H1 (cell line): Measurements from ENCODE around the gene N4BP3. TPM values are rescaled to one million over a fixed set of nuclear protein-coding genes. Genes with fewer than 3 reads are reported as not detected.

Experiments
- CTCF ChIA-PET: fragments of 300-600 bp; sonication (Branson Sonifier 250); formaldehyde crosslinking; loops from one replicate; lab custom pipeline; 2021; ENCODE audit not compliant: partially characterized antibody; lab: Charles Lee
- POLR2A ChIA-PET: fragments of 300-600 bp; sonication (Branson Sonifier 250); formaldehyde crosslinking; loops from one replicate; lab custom pipeline; 2021; ENCODE audit warnings: inconsistent platforms; ENCODE audit not compliant: partially characterized antibody; lab: Charles Lee
- DNase-seq, 2 experiments: peaks; one replicate each; pipeline versions ENCODE4 v3.0.0 to v3.0.0-alpha.2; 2010 to 2022; ENCODE audit warnings: low spot score in 2 of 2, low read depth in 1 of 2, mixed read lengths in 1 of 2
- FAIRE-seq: peaks from 2 replicates; lab custom pipeline; 2011; peaks lifted over from hg19 to GRCh38; lab: Jason Lieb, UNC
- H2AFZ ChIP-seq: 2 replicates; pipeline ENCODE4 v1.8.1; 2012; ENCODE audit warnings: low read length, inconsistent platforms
- H2AK5ac ChIP-seq: 2 replicates; pipeline ENCODE4 v1.6.1; 2013; ENCODE audit warnings: low read depth, low read length
- H2BK120ac ChIP-seq: replicated peaks from 2 replicates; pipeline ENCODE3; 2013; ENCODE audit warnings: low read depth, low read length, inconsistent platforms
- H2BK12ac ChIP-seq: 2 replicates; pipeline ENCODE4 v1.6.1; 2013; ENCODE audit warnings: low read depth, low read length
- H2BK15ac ChIP-seq: 2 replicates; pipeline ENCODE4 v1.6.1; 2013; ENCODE audit warnings: low read length
- H2BK20ac ChIP-seq: 2 replicates; pipeline ENCODE4 v1.6.1; 2013; ENCODE audit warnings: low read length
- H2BK5ac ChIP-seq: 2 replicates; pipeline ENCODE4 v1.6.1; 2013; ENCODE audit warnings: low read depth, low read length
- H3K14ac ChIP-seq: 2 replicates; pipeline ENCODE4 v1.6.1; 2013; ENCODE audit warnings: inconsistent platforms; ENCODE audit not compliant: insufficient read length
- H3K18ac ChIP-seq: 2 replicates; pipeline ENCODE4 v1.6.1; 2013; ENCODE audit warnings: low read length; ENCODE audit errors: extremely low read depth
- H3K23ac ChIP-seq: 2 replicates; pipeline ENCODE4 v1.6.1; 2013; ENCODE audit warnings: inconsistent platforms; ENCODE audit not compliant: insufficient read length
- H3K23me2 ChIP-seq: 2 replicates; pipeline ENCODE4 v1.6.1; 2013; ENCODE audit warnings: low read depth, low read length
- H3K27ac ChIP-seq: 2 replicates; pipeline ENCODE4 v1.6.1; 2011; ENCODE audit warnings: low read depth, low read length, inconsistent platforms
- H3K27me3 ChIP-seq, 4 experiments: replicated peaks in 1 of 4; 1 replicate in 1 of 4; 2 replicates in 3 of 4; pipeline versions ENCODE4 v1.6.1 to v1.8.1; 2011 to 2013; ENCODE audit warnings: low read length in 3 of 4, mild to moderate bottlenecking in 3 of 4, inconsistent platforms in 2 of 4, mixed read lengths in 2 of 4, moderate library complexity in 1 of 4; ENCODE audit not compliant: control insufficient read depth in 3 of 4, insufficient read depth in 3 of 4; ENCODE audit errors: extremely low read depth in 1 of 4
- H3K36me3 ChIP-seq, 4 experiments: 2 replicates each; pipeline versions ENCODE4 v1.6.1 to v1.8.1; 2011 to 2013; ENCODE audit warnings: mild to moderate bottlenecking in 4 of 4, low read length in 3 of 4, moderate library complexity in 2 of 4, control low read depth in 1 of 4, inconsistent platforms in 1 of 4; ENCODE audit not compliant: insufficient read depth in 4 of 4, control insufficient read depth in 2 of 4
- H3K4ac ChIP-seq: replicated peaks from 2 replicates; pipeline ENCODE3; 2013; ENCODE audit warnings: low read length, low read depth, mixed read lengths, inconsistent platforms; ENCODE audit not compliant: insufficient read length
- H3K4me1 ChIP-seq, 4 experiments: replicated peaks in 1 of 4; 1 replicate in 1 of 4; 2 replicates in 3 of 4; pipeline versions ENCODE4 v1.6.1 to v1.8.1; 2011 to 2013; ENCODE audit warnings: low read length in 3 of 4, inconsistent platforms in 2 of 4, mixed read lengths in 1 of 4; ENCODE audit not compliant: insufficient read depth in 4 of 4, control insufficient read depth in 3 of 4
- H3K4me2 ChIP-seq, 2 experiments: 2 replicates each; pipeline versions ENCODE4 v1.6.1 to v1.8.1; 2011 to 2013; ENCODE audit warnings: low read depth in 2 of 2, low read length in 2 of 2, control low read depth in 1 of 2, inconsistent platforms in 1 of 2, mild to moderate bottlenecking in 1 of 2; ENCODE audit not compliant: insufficient read depth in 1 of 2
- H3K4me3 ChIP-seq, 4 experiments: fragments of 200-600, 300-600 bp in 1 of 4; sonication (generic), shearing (Covaris generic), sonication (Bioruptor Twin) in 1 of 4; 2 replicates each; pipeline versions ENCODE4 v1.5.1 to v1.8.1; 2011 to 2016; ENCODE audit warnings: low read length in 4 of 4, low read depth in 3 of 4, control low read depth in 2 of 4, inconsistent platforms in 2 of 4, mild to moderate bottlenecking in 2 of 4, mixed read lengths in 1 of 4, moderate library complexity in 1 of 4; ENCODE audit not compliant: insufficient read depth in 2 of 4; ENCODE audit errors: extremely low read depth in 1 of 4
- H3K56ac ChIP-seq: replicated peaks from 2 replicates; pipeline ENCODE3; 2013; ENCODE audit warnings: low read depth, mild to moderate bottlenecking, mixed read lengths, low read length, inconsistent platforms; ENCODE audit not compliant: insufficient read length
- H3K79me1 ChIP-seq: 2 replicates; pipeline ENCODE4 v1.6.1; 2013; ENCODE audit warnings: low read depth, low read length, control low read depth
- H3K79me2 ChIP-seq, 2 experiments: 2 replicates each; pipeline versions ENCODE4 v1.6.1 to v1.8.1; 2012 to 2013; ENCODE audit warnings: low read length in 2 of 2, mild to moderate bottlenecking in 2 of 2, inconsistent platforms in 1 of 2; ENCODE audit not compliant: insufficient read depth in 2 of 2, control insufficient read depth in 1 of 2
- H3K9ac ChIP-seq, 4 experiments: replicated peaks in 1 of 4; 1 replicate in 1 of 4; 2 replicates in 3 of 4; pipeline versions ENCODE4 v1.6.1 to v1.8.1; 2011 to 2013; ENCODE audit warnings: low read depth in 3 of 4, low read length in 3 of 4, control low read depth in 2 of 4, mild to moderate bottlenecking in 2 of 4, moderate library complexity in 2 of 4, inconsistent platforms in 1 of 4; ENCODE audit errors: extremely low read depth in 1 of 4
- H3K9me3 ChIP-seq, 2 experiments: 2 replicates each; pipeline versions ENCODE4 v1.6.1 to v1.8.1; 2012 to 2013; ENCODE audit warnings: mild to moderate bottlenecking in 2 of 2, moderate library complexity in 2 of 2, control low read depth in 1 of 2, inconsistent platforms in 1 of 2, low read depth in 1 of 2, low read length in 1 of 2, mixed read lengths in 1 of 2; ENCODE audit not compliant: insufficient read depth in 2 of 2
- H4K20me1 ChIP-seq, 2 experiments: replicated peaks in 1 of 2; 2 replicates each; pipeline versions ENCODE3 to v1.8.1; 2011 to 2013; ENCODE audit warnings: inconsistent platforms in 2 of 2, low read length in 2 of 2, mild to moderate bottlenecking in 1 of 2; ENCODE audit not compliant: insufficient read depth in 2 of 2, control insufficient read depth in 1 of 2
- H4K5ac ChIP-seq: 2 replicates; pipeline ENCODE4 v1.6.1; 2013; ENCODE audit warnings: low read length, low read depth, mixed read lengths, inconsistent platforms; ENCODE audit not compliant: insufficient read length
- H4K8ac ChIP-seq: 2 replicates; pipeline ENCODE4 v1.8.0; 2013; ENCODE audit warnings: mild to moderate bottlenecking, moderate library complexity, low read length, inconsistent platforms; ENCODE audit not compliant: insufficient read depth; ENCODE audit errors: extremely low read depth
- H4K91ac ChIP-seq: replicated peaks from 2 replicates; pipeline ENCODE3; 2013; ENCODE audit warnings: low read length, mixed read lengths, inconsistent platforms; ENCODE audit not compliant: insufficient read length
- CREB1 ChIP-seq: IDR thresholded peaks from 2 replicates; pipeline ENCODE4 v1.6.1; 2012; ENCODE audit warnings: inconsistent platforms
- EGR1 ChIP-seq: IDR thresholded peaks from 2 replicates; pipeline ENCODE4 v1.6.1; 2011; ENCODE audit warnings: low read depth, low read length, borderline replicate concordance
- FOSL1 ChIP-seq: IDR thresholded peaks from 2 replicates; pipeline ENCODE4 v1.6.1; 2011; ENCODE audit warnings: mild to moderate bottlenecking, low read depth, low read length, moderate library complexity; ENCODE audit not compliant: insufficient read depth
- KDM1A ChIP-seq: fragments of 200-600, 300-600 bp; sonication (generic); IDR thresholded peaks from 2 replicates; pipeline ENCODE4 v1.7.1; 2016; ENCODE audit warnings: mild to moderate bottlenecking, low read length, borderline replicate concordance
- KDM4A ChIP-seq: IDR thresholded peaks from one replicate; pipeline ENCODE4 v1.7.1; 2012; ENCODE audit warnings: low read depth, mild to moderate bottlenecking, moderate library complexity, low read length, inconsistent platforms; ENCODE audit not compliant: severe bottlenecking
- RBBP5 ChIP-seq: IDR thresholded peaks from 2 replicates; pipeline ENCODE4 v1.7.1; 2012; ENCODE audit warnings: low read depth, mild to moderate bottlenecking, inconsistent platforms, low read length, moderate library complexity, borderline replicate concordance
- SP2 ChIP-seq: IDR thresholded peaks from 2 replicates; pipeline ENCODE4 v1.6.1; 2012; ENCODE audit warnings: mild to moderate bottlenecking, low read length, inconsistent platforms
- TAF7 ChIP-seq: optimal IDR thresholded peaks from 2 replicates; pipeline ENCODE3; 2011; ENCODE audit warnings: low read depth, mild to moderate bottlenecking, inconsistent platforms, low read length, moderate library complexity, borderline replicate concordance
- ZNF274 ChIP-seq: IDR thresholded peaks from 2 replicates; pipeline ENCODE4 v1.7.0; 2012; ENCODE audit warnings: low read length, borderline replicate concordance; ENCODE audit errors: extremely low read depth
- WGBS, 2 experiments: shearing (Covaris generic) in 1 of 2; methylation state at CpG; one replicate each; pipeline versions ENCODE4 v1.1.6 to v1.1.7; 2013 to 2015; ENCODE audit warnings: low lambda C conversion rate in 2 of 2, mixed read lengths in 2 of 2, inconsistent platforms in 1 of 2, low coverage in 1 of 2, missing lambda C conversion rate in 1 of 2; ENCODE audit not compliant: insufficient replicate concordance in 2 of 2, insufficient coverage in 1 of 2, insufficient read length in 1 of 2; ENCODE audit errors: extremely low coverage in 1 of 2, missing lambda C conversion rate in 1 of 2; 5-methylcytosine and 5-hydroxymethylcytosine counted together
- polyA plus RNA-seq, 7 experiments: library from polyadenylated mRNA; depleted of rRNA in 3 of 7; stranded (reverse) in 5 of 7; unstranded in 2 of 7; fragments of >200 nt in 5 of 7; fragments of 200-250 nt in 2 of 7; gene quantifications; 1 replicate in 5 of 7; 2 replicates in 1 of 7; 4 replicates in 1 of 7; pipeline versions ENCODE4 v1.2.1 to v1.2.3, GENCODE V29; 2011 to 2013; ENCODE audit warnings: missing spikeins in 2 of 7, mixed read lengths in 2 of 7
- total RNA-seq: library from RNA; stranded (reverse); fragmentation: NEBNext Ultra II Directional; extraction: Animal tissue kit (Norgen Biotek cat#: 25700); gene quantifications from 2 replicates; pipeline ENCODE4 v1.2.1, GENCODE V29; 2021
- TF ChIP-seq, protein P1 (sequence below): IDR thresholded peaks from 2 replicates; pipeline ENCODE4 v1.6.1; 2012; ENCODE audit warnings: low read length, inconsistent platforms

Gene N4BP3
- total and polyA plus RNA-seq, 2 of the 8 experiments (the other 6 are each of a cell fraction or from before 2014, with no cell fraction given) = 13.1 to 39.2 TPM

DNA sequence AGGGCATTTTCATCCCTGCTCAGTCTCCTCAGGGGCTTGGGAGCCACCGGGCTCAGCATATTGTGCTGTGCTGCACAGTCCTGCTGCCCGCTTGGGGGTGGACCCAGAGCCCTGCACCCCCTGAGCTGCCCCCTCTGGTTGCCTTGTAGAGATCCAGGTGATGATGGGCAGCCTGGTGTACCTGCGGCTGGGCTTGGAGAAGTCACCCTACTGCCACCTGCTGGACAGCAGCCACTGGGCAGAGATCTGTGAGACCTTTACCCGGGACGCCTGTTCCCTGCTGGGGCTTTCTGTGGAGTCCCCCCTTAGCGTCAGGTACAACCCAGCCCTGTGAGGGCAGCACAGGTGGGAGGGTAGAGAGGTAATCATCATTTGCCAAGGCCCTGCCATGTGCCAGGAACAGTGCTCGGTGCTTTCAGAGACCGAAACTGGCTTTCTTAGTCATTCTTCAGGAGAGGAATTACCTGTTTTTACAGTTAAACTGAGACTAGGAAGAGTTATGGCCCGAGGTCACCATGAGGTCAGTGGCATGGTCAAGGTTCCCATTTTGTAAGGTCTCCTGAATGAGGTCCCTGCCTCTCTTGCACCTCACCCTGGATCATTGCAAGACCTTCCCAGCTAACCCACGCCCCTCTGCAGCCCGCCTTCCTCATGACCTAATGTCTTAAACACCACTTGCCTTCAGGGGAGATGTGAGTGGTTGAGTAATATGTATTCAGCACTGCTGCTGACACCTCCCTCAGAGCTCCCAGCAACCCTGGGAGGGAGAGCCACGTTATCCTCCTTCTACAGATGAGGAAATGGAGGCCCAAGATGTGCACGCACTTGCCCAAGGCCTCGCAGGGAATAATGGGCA, 32.9 kb downstream of the N4BP3 start:
- Histone ChIP-seq H2BK20ac (no peak overlapping the region), H3K18ac (no peak overlapping the region), H3K4me2 (no peak overlapping the region), H3K79me2 (no peaks in the 10 kb centered on the region), H3K79me1 (no peaks in the 10 kb centered on the region; the same call in 1 of the 2 replicates), H3K23ac (no peak overlapping the region), H4K20me1 (peaks cover 18 to 21% of the 10 kb centered on the region in 2 experiments), H4K5ac (no peak overlapping the region), H2AFZ (no peak overlapping the region), H3K4me3 (no peak overlapping the region), H3K9me3 (no peaks in the 10 kb centered on the region), H4K91ac (no peak overlapping the region), H3K27ac (no peak overlapping the region), H2BK120ac (no peak overlapping the region), H3K14ac (no peak overlapping the region), H4K8ac (no peak overlapping the region), H2BK15ac (no peak overlapping the region), H2BK5ac (no peak overlapping the region), H2AK5ac (no peak overlapping the region), H3K9ac (no peak overlapping the region), H3K23me2 (no peaks in the 10 kb centered on the region), H3K56ac (no peak overlapping the region), H3K4ac (no peak overlapping the region), H3K4me1 (peaks cover 0 to 2% (median 0%) of the 10 kb centered on the region in 4 experiments; a peak in 3 of 7 replicates), H3K36me3 (peaks cover 47 to 87% (median 72%) of the 10 kb centered on the region in 4 experiments), H3K27me3 (no peaks in the 10 kb centered on the region), H2BK12ac (no peak overlapping the region)
- DNase-seq (peak; percentile 71 to 89), FAIRE-seq (peak; percentile 82)
- CTCF ChIA-PET = interaction anchor here (0.8 to 24.6 kb wide), 17 partner anchors 11 to 161 kb away, joined by 3 to 515 read pairs (median 7); partner anchors contain the start of gene RMND5B
- WGBS, 2 experiments = 72% methylated on average over 14 of the region's 14 CpGs; no CpG with 5 or more reads in 1 of the 2 experiments
- POLR2A ChIA-PET = interaction anchor here (0.9 to 40.7 kb wide), 12 partner anchors 11 to 155 kb away, joined by 3 to 1250 read pairs (median 4); partner anchors contain the start of genes N4BP3 and RMND5B
- TF ChIP-seq, protein P1, sequence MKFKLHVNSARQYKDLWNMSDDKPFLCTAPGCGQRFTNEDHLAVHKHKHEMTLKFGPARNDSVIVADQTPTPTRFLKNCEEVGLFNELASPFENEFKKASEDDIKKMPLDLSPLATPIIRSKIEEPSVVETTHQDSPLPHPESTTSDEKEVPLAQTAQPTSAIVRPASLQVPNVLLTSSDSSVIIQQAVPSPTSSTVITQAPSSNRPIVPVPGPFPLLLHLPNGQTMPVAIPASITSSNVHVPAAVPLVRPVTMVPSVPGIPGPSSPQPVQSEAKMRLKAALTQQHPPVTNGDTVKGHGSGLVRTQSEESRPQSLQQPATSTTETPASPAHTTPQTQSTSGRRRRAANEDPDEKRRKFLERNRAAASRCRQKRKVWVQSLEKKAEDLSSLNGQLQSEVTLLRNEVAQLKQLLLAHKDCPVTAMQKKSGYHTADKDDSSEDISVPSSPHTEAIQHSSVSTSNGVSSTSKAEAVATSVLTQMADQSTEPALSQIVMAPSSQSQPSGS = no peak; the same call in 1 of the 2 replicates
- TF ChIP-seq FOSL1 (no peak), EGR1 (no peak), ZNF274 (no peak), TAF7 (no peak), KDM4A (no peak), KDM1A (no peak), RBBP5 (no peak), CREB1 (0 out of 2 replicates have a peak, but pooled peaks have one; percentile 29), SP2 (no peak)
